GM18519 (cell line): Measurements from ENCODE around the gene CKB.

Experiments used
- ATAC-seq: cut with Tn5 transposase; IDR thresholded peaks from one replicate; pipeline ENCODE4 v1.9.1; 2021; ENCODE audit warnings: mild to moderate bottlenecking, moderate library complexity; ENCODE audit not compliant: unreplicated experiment, low FRiP score

CKB gene

GRCh38 chr14:103550451-103551337 lies 28.1 kb upstream of the CKB start:
- no peak for ATAC-seq

- no peak for ATAC-seq
Measured at GRCh38 chr14:103549361-103550311, 27.0 kb upstream of the CKB start.

- no peak for ATAC-seq
Measured at GRCh38 chr14:103548463-103549351, 26.1 kb upstream of the CKB start.

GRCh38 chr14:103547941-103548462 lies 25.4 kb upstream of the CKB start:
- no peak for ATAC-seq

- no peak for ATAC-seq
Measured at GRCh38 chr14:103547455-103547940, 24.9 kb upstream of the CKB start.

GRCh38 chr14:103546652-103547454 lies 24.2 kb upstream of the CKB start:
- ATAC-seq = no peak

- no peak for ATAC-seq
Measured at GRCh38 chr14:103545915-103546651, 23.5 kb upstream of the CKB start.

- no peak for ATAC-seq
Measured at GRCh38 chr14:103545219-103545914, 22.7 kb upstream of the CKB start.

GRCh38 chr14:103544388-103545218 lies 22.0 kb upstream of the CKB start:
- ATAC-seq = no peak

GRCh38 chr14:103543721-103544387 lies 21.2 kb upstream of the CKB start:
- no peak for ATAC-seq

- ATAC-seq = no peak
Measured at GRCh38 chr14:103543140-103543539, 20.5 kb upstream of the CKB start.

GRCh38 chr14:103542605-103543088 lies 20.0 kb upstream of the CKB start:
- no peak for ATAC-seq

- ATAC-seq = no peak
Measured at GRCh38 chr14:103541709-103542604, 19.3 kb upstream of the CKB start.

GRCh38 chr14:103540821-103541708 lies 18.4 kb upstream of the CKB start:
- ATAC-seq = no peak
